Mesenchymal stem cell (in vitro differentiated cells and primary cell): ENCODE data around the gene CRTC3.
"Not testable (repeated sequence)": the region's sequence is repeated elsewhere in the genome, so short reads cannot be mapped to it uniquely, and the experiment has no call there.

Experiments
- DNase-seq: peaks from one replicate; pipeline ENCODE4 v3.0.0-alpha.2; 2013
- H2AFZ ChIP-seq: one replicate; pipeline ENCODE4 v1.6.1; 2013; ENCODE audit warnings: low read depth, mild to moderate bottlenecking, control low read depth, inconsistent platforms, low read length, moderate library complexity
- H2AK5ac ChIP-seq: 2 replicates; pipeline ENCODE4 v1.6.1; 2013; ENCODE audit warnings: low read length, moderate library complexity, mild to moderate bottlenecking, inconsistent platforms; ENCODE audit not compliant: severe bottlenecking
- H2BK120ac ChIP-seq: one replicate; pipeline ENCODE4 v1.6.1; 2013; ENCODE audit warnings: low read depth, mild to moderate bottlenecking, inconsistent platforms, low read length, moderate library complexity
- H2BK12ac ChIP-seq, 2 experiments: one replicate each; pipeline ENCODE4 v1.6.1; 2013; ENCODE audit warnings: inconsistent platforms in 2 of 2, low read length in 2 of 2, mild to moderate bottlenecking in 2 of 2, moderate library complexity in 2 of 2, control low read depth in 1 of 2
- H2BK15ac ChIP-seq: one replicate; pipeline ENCODE4 v1.6.1; 2013; ENCODE audit warnings: mild to moderate bottlenecking, low read depth, inconsistent platforms; ENCODE audit not compliant: poor library complexity, severe bottlenecking
- H2BK5ac ChIP-seq: 2 replicates; pipeline ENCODE4 v1.6.1; 2013; ENCODE audit warnings: low read depth, mild to moderate bottlenecking, low read length, control low read depth, inconsistent platforms; ENCODE audit not compliant: poor library complexity, severe bottlenecking
- H3K14ac ChIP-seq, 2 experiments: one replicate each; pipeline ENCODE4 v1.6.1; 2013; ENCODE audit warnings: inconsistent platforms in 2 of 2, low read length in 2 of 2, control low read depth in 1 of 2, mild to moderate bottlenecking in 1 of 2, moderate library complexity in 1 of 2
- H3K18ac ChIP-seq, 2 experiments: one replicate each; pipeline ENCODE4 v1.6.1; 2013; ENCODE audit warnings: inconsistent platforms in 2 of 2, low read length in 2 of 2, control low read depth in 1 of 2, low read depth in 1 of 2, mild to moderate bottlenecking in 1 of 2
- H3K23ac ChIP-seq, 2 experiments: one replicate each; pipeline ENCODE4 v1.6.1; 2013; ENCODE audit warnings: inconsistent platforms in 2 of 2, low read length in 2 of 2, mild to moderate bottlenecking in 2 of 2, moderate library complexity in 2 of 2, control low read depth in 1 of 2
- H3K27ac ChIP-seq: 2 replicates; pipeline ENCODE4 v1.5.1; 2013; ENCODE audit warnings: mild to moderate bottlenecking, moderate library complexity, low read length, control low read depth, inconsistent platforms; ENCODE audit not compliant: poor library complexity, severe bottlenecking
- H3K27me3 ChIP-seq, 2 experiments: 2 replicates each; pipeline versions ENCODE4 v1.6.1 to v1.7.0; 2013; ENCODE audit warnings: low read length in 2 of 2, mild to moderate bottlenecking in 2 of 2, moderate library complexity in 2 of 2, control low read depth in 1 of 2, inconsistent platforms in 1 of 2; ENCODE audit not compliant: control insufficient read depth in 1 of 2, insufficient read depth in 1 of 2
- H3K36me3 ChIP-seq, 2 experiments: 2 replicates each; pipeline versions ENCODE4 v1.6.1 to v1.7.0; 2013; ENCODE audit warnings: low read length in 2 of 2, control low read depth in 1 of 2, inconsistent platforms in 1 of 2, low read depth in 1 of 2, mild to moderate bottlenecking in 1 of 2; ENCODE audit not compliant: insufficient read depth in 2 of 2, control insufficient read depth in 1 of 2
- H3K4ac ChIP-seq, 2 experiments: one replicate each; pipeline ENCODE4 v1.6.1; 2013; ENCODE audit warnings: inconsistent platforms in 2 of 2, low read length in 2 of 2, mild to moderate bottlenecking in 2 of 2, moderate library complexity in 2 of 2, control low read depth in 1 of 2, low read depth in 1 of 2
- H3K4me1 ChIP-seq: 2 replicates; pipeline ENCODE4 v1.6.1; 2013; ENCODE audit warnings: low read depth, low read length, control low read depth; ENCODE audit not compliant: control insufficient read depth, insufficient read depth
- H3K4me2 ChIP-seq: 2 replicates; pipeline ENCODE4 v1.6.1; 2013; ENCODE audit warnings: low read length, mild to moderate bottlenecking, inconsistent platforms; ENCODE audit not compliant: poor library complexity, severe bottlenecking
- H3K4me3 ChIP-seq, 2 experiments: 2 replicates each; pipeline versions ENCODE4 v1.5.1 to v1.7.0; 2013; ENCODE audit warnings: low read length in 2 of 2, mild to moderate bottlenecking in 2 of 2, control low read depth in 1 of 2, low read depth in 1 of 2; ENCODE audit not compliant: insufficient read depth in 1 of 2
- H3K79me1 ChIP-seq: replicated peaks from 2 replicates; pipeline ENCODE4 v1.6.1; 2013; ENCODE audit warnings: mild to moderate bottlenecking, control low read depth, low read length, inconsistent platforms; ENCODE audit not compliant: poor library complexity, severe bottlenecking
- H3K9ac ChIP-seq: 2 replicates; pipeline ENCODE4 v1.7.0; 2013; ENCODE audit warnings: mild to moderate bottlenecking, low read length, moderate library complexity
- H3K9me3 ChIP-seq: 2 replicates; pipeline ENCODE4 v1.7.0; 2013; ENCODE audit warnings: mild to moderate bottlenecking, low read length; ENCODE audit not compliant: control insufficient read depth
- H4K8ac ChIP-seq: one replicate; pipeline ENCODE4 v1.6.1; 2013; ENCODE audit warnings: inconsistent platforms, mild to moderate bottlenecking, low read length, moderate library complexity
- H4K91ac ChIP-seq: one replicate; pipeline ENCODE4 v1.6.1; 2013; ENCODE audit warnings: mild to moderate bottlenecking, low read length, inconsistent platforms
- WGBS: methylation state at CpG from one replicate; pipeline ENCODE4 v1.1.7; 2013; ENCODE audit warnings: mixed read lengths; 5-methylcytosine and 5-hydroxymethylcytosine counted together

Gene CRTC3

DNA sequence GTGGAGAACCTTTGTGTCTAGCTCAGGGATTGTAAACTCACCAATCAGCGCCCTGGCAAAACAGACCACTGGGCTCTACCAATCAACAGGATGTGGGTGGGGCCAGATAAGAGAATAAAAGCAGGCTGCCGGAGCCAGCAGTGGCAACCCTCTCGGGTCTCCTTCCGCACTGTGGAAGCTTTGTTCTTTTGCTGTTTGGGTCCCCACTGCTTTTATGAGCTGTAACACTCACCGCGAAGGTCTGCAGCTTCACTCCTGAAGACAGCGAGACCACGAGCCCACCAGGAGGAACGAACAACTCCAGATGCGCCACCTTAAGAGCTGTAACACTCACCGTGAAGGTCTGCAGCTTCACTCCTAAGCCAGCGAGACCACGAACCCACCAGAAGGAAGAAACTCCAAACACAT is 18.5 kb upstream of the CRTC3 start:
- not testable (repeated sequence) for H3K4me3 ChIP-seq, H3K27ac ChIP-seq, H2BK120ac ChIP-seq, DNase-seq, H2AFZ ChIP-seq, H4K8ac ChIP-seq, H3K4me2 ChIP-seq, H2AK5ac ChIP-seq, H2BK15ac ChIP-seq, H3K23ac ChIP-seq, H3K27me3 ChIP-seq, H3K4me1 ChIP-seq, H2BK12ac ChIP-seq, H3K9ac ChIP-seq, H3K9me3 ChIP-seq, H4K91ac ChIP-seq, H3K36me3 ChIP-seq, H3K18ac ChIP-seq, H3K4ac ChIP-seq, H2BK5ac ChIP-seq, H3K14ac ChIP-seq, H3K79me1 ChIP-seq
- 96% methylated on average over 13 of the region's 13 CpGs for WGBS

DNA sequence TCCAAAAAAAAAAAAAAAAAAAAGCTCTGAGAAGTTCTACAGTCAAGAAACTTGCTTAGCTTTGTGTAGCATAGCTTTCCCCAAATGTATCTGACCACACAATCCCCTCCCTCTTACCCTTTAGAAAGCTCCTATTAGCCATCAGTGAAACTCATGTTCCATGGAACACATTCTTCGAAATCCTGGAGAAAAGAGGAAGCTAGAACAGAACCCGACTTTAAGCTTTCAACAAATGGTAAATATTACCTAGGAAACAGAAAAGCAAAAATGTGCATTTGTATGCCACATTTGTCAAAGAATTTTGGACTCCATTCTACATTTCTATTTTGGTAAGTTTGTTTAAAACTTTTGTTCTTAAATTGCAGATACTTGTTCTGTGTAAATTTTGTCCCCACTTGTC is 17.4 kb upstream of the CRTC3 start:
- Histone ChIP-seq H4K91ac (no peak overlapping the region), H2BK12ac (no peak overlapping the region), H3K23ac (no peak overlapping the region), H4K8ac (no peak overlapping the region), H3K9ac (no peak overlapping the region), H3K27ac (no peak overlapping the region), H3K79me1 (no peaks in the 10 kb centered on the region), H3K27me3 (no peaks in the 10 kb centered on the region), H3K4ac (no peak overlapping the region), H3K14ac (no peak overlapping the region), H2BK5ac (no peak overlapping the region), H2BK15ac (no peak overlapping the region), H3K36me3 (peaks cover 0 to 5% of the 10 kb centered on the region in 2 experiments), H2BK120ac (no peak overlapping the region), H2AFZ (no peak overlapping the region), H3K18ac (no peak overlapping the region), H2AK5ac (no peak overlapping the region), H3K4me3 (no peak overlapping the region), H3K9me3 (no peaks in the 10 kb centered on the region), H3K4me2 (no peak overlapping the region), H3K4me1 (no peaks in the 10 kb centered on the region)
- DNase-seq, result no peak
- WGBS, result 100% methylated on average over 1 of the region's 2 CpGs

DNA sequence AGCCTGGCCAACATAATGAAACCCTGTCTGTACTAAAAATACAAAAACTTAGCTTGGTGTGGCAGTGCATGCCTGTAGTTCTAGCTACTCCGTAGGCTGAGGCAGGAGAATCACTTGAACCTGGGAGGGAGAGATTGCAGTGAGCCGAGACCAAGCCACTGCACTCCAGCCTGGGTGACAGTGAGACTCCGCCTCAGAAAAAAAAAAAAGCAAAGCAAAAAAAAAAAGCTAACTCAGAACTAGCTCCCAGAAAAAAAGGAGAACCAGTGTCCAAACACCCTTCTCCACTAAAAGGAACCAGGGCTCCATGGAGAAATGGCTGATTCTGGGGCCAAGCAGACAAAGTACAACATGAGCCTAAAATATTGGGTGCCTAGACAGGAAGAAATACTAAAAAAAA is 16.7 kb upstream of the CRTC3 start:
- no peaks in the 10 kb centered on the region for H3K9me3 ChIP-seq
- no peak overlapping the region for H3K4me3 ChIP-seq
- no peaks in the 10 kb centered on the region for H3K79me1 ChIP-seq
- DNase-seq, result no peak
- H3K14ac ChIP-seq, result no peak overlapping the region
- WGBS, result 92% methylated on average over 3 of the region's 3 CpGs
- no peak overlapping the region for H2BK5ac ChIP-seq
- H3K18ac ChIP-seq, result no peak overlapping the region
- H3K4me2 ChIP-seq, result no peak overlapping the region
- H2BK120ac ChIP-seq, result no peak overlapping the region
- no peak overlapping the region for H2BK12ac ChIP-seq
- H3K36me3 ChIP-seq, result peaks cover 0 to 5% of the 10 kb centered on the region in 2 experiments
- no peak overlapping the region for H4K8ac ChIP-seq
- no peak overlapping the region for H3K4ac ChIP-seq
- H3K9ac ChIP-seq, result no peak overlapping the region
- no peak overlapping the region for H4K91ac ChIP-seq
- no peaks in the 10 kb centered on the region for H3K4me1 ChIP-seq
- H3K27ac ChIP-seq, result no peak overlapping the region
- no peak overlapping the region for H3K23ac ChIP-seq
- no peak overlapping the region for H2AK5ac ChIP-seq
- no peak overlapping the region for H2AFZ ChIP-seq
- no peak overlapping the region for H2BK15ac ChIP-seq
- no peaks in the 10 kb centered on the region for H3K27me3 ChIP-seq

DNA sequence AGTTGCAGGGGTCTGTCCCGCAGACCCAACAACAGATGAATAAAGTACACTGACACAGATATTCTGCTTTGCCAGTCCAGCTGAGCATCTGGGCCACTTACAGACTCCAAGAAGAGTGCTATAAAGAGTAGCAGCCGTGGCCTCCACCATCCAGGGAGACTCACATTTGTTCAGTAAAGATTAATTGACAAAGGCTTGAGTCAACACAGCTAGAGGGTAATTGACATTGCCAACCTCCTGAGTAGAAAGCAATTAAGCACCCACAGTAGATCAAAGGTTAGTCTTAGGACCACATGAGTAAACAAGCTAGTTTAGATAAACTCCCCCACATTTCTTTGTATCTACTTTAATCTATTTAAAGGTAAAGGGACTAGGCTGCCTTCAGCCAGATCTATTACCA is 16.3 kb upstream of the CRTC3 start:
- Histone ChIP-seq H3K4me3 (no peak overlapping the region), H3K79me1 (no peaks in the 10 kb centered on the region), H3K9ac (no peak overlapping the region), H3K36me3 (peaks cover 0 to 5% of the 10 kb centered on the region in 2 experiments), H4K8ac (no peak overlapping the region), H3K27me3 (no peaks in the 10 kb centered on the region), H3K27ac (no peak overlapping the region), H3K4me1 (no peaks in the 10 kb centered on the region), H3K9me3 (no peaks in the 10 kb centered on the region), H4K91ac (no peak overlapping the region), H2BK15ac (no peak overlapping the region), H3K4me2 (no peak overlapping the region), H3K23ac (no peak overlapping the region), H3K4ac (no peak overlapping the region), H2AK5ac (no peak overlapping the region), H3K14ac (no peak overlapping the region), H3K18ac (no peak overlapping the region), H2AFZ (no peak overlapping the region), H2BK120ac (no peak overlapping the region), H2BK12ac (no peak overlapping the region), H2BK5ac (no peak overlapping the region)
- no peak for DNase-seq
- WGBS, result 100% methylated on average over 2 of the region's 2 CpGs
